Fibroblast of the aortic adventitia (primary cell): ENCODE data around the gene CRACDL. TPM values are rescaled to one million over a fixed set of nuclear protein-coding genes. Genes with fewer than 3 reads are reported as not detected.
A peak's percentile ranks its signal among the peaks of the same experiment; 100 is the strongest.

Experiments
- DNase-seq: peaks from one replicate; pipeline ENCODE4 v3.0.0-alpha.2; 2010; ENCODE audit warnings: low read depth
- H3K4me3 ChIP-seq: 2 replicates; pipeline ENCODE4 v1.5.1; 2011; ENCODE audit warnings: low read depth, mild to moderate bottlenecking, control low read depth, low read length, moderate library complexity
- CTCF ChIP-seq: IDR thresholded peaks from 2 replicates; pipeline ENCODE4 v1.5.1; 2011; ENCODE audit warnings: mild to moderate bottlenecking, low read length, control low read depth, inconsistent platforms; ENCODE audit not compliant: insufficient read depth
- total RNA-seq: library from RNA; depleted of rRNA; stranded (reverse); fragments of >200 nt; gene quantifications from 2 replicates; pipeline ENCODE4 v1.2.3, GENCODE V29; 2012; ENCODE audit warnings: low replicate concordance

The CRACDL gene
- total RNA-seq, 1 donor: not detected

- no peak for DNase-seq
- no peak overlapping the region for H3K4me3 ChIP-seq
- TF ChIP-seq CTCF: no peak
These were observed 86.9 kb downstream of the CRACDL start for GRCh38 chr2:98849113-98849512.

GRCh38 chr2:98847853-98848252 lies 88.2 kb downstream of the CRACDL start:
- no peak overlapping the region for H3K4me3 ChIP-seq
- DNase-seq: peak; percentile 84
- no peak for TF ChIP-seq CTCF

GRCh38 chr2:98846041-98846440 lies 90.0 kb downstream of the CRACDL start:
- H3K4me3 ChIP-seq: no peak overlapping the region
- peak; percentile 40 for DNase-seq

GRCh38 chr2:98842136-98842535 lies 93.9 kb downstream of the CRACDL start:
- no peak overlapping the region for H3K4me3 ChIP-seq
- no peak for TF ChIP-seq CTCF
- no peak for DNase-seq

More at GRCh38 chr2:98846041-98846440, 90.0 kb downstream of the CRACDL start:
- TF ChIP-seq CTCF: no peak

- H3K4me3 ChIP-seq: no peak overlapping the region
- TF ChIP-seq CTCF: no peak
- DNase-seq: peak; percentile 8
These were observed 96.7 kb downstream of the CRACDL start for GRCh38 chr2:98839292-98839691.

GRCh38 chr2:98835831-98836385 lies 100.1 kb downstream of the CRACDL start:
- no peak for TF ChIP-seq CTCF

GRCh38 chr2:98833917-98834263 lies 102.1 kb downstream of the CRACDL start:
- no peak for DNase-seq
- H3K4me3 ChIP-seq: no peak overlapping the region
- no peak for TF ChIP-seq CTCF

More at GRCh38 chr2:98835831-98836385, 100.1 kb downstream of the CRACDL start:
- H3K4me3 ChIP-seq: no peak overlapping the region
- no peak for DNase-seq
